Osteoblast (primary cell): ENCODE data around the gene TRIO. TPM values are rescaled to one million over a fixed set of nuclear protein-coding genes. Genes with fewer than 3 reads are reported as not detected.

Source experiments
- DNase-seq: peaks from one replicate; pipeline ENCODE4 v3.0.0; 2011; ENCODE audit warnings: low spot score, mixed read lengths; ENCODE audit not compliant: insufficient read length; ENCODE audit errors: missing footprints
- H2AFZ ChIP-seq: 2 replicates; pipeline ENCODE4 v1.6.0; 2011; ENCODE audit warnings: mild to moderate bottlenecking, low read length
- H3K27ac ChIP-seq: 2 replicates; pipeline ENCODE4 v1.5.1; 2011; ENCODE audit warnings: mild to moderate bottlenecking, low read depth, low read length, moderate library complexity
- H3K27me3 ChIP-seq: 2 replicates; pipeline ENCODE4 v1.6.0; 2012; ENCODE audit warnings: mild to moderate bottlenecking, control low read depth, inconsistent platforms, low read length, moderate library complexity; ENCODE audit not compliant: insufficient read depth
- H3K36me3 ChIP-seq: 2 replicates; pipeline ENCODE4 v1.5.1; 2011; ENCODE audit warnings: mild to moderate bottlenecking, low read length, control low read depth, moderate library complexity; ENCODE audit not compliant: insufficient read depth
- H3K4me1 ChIP-seq: 2 replicates; pipeline ENCODE4 v1.5.1; 2011; ENCODE audit warnings: mild to moderate bottlenecking, low read length, control low read depth, moderate library complexity; ENCODE audit not compliant: insufficient read depth
- H3K4me2 ChIP-seq: 2 replicates; pipeline ENCODE4 v1.6.0; 2011; ENCODE audit warnings: mild to moderate bottlenecking, low read length; ENCODE audit not compliant: insufficient read depth
- H3K4me3 ChIP-seq: fragments of 200-600 bp; sonication (generic); 3 replicates; pipeline ENCODE4 v1.5.1; 2012; ENCODE audit warnings: mild to moderate bottlenecking, low read length, inconsistent platforms; ENCODE audit not compliant: insufficient read depth
- H3K79me2 ChIP-seq: 2 replicates; pipeline ENCODE4 v1.6.0; 2012; ENCODE audit warnings: mild to moderate bottlenecking, low read length, control low read depth, inconsistent platforms; ENCODE audit not compliant: insufficient read depth
- H3K9me3 ChIP-seq: 2 replicates; pipeline ENCODE4 v1.5.1; 2011; ENCODE audit warnings: low read depth, low read length, control low read depth
- H4K20me1 ChIP-seq: 2 replicates; pipeline ENCODE4 v1.6.0; 2012; ENCODE audit warnings: mild to moderate bottlenecking, low read length, control low read depth; ENCODE audit not compliant: insufficient read depth
- total RNA-seq: library from RNA; depleted of rRNA; stranded (reverse); fragments of >200 nt; gene quantifications from 2 replicates; pipeline ENCODE4 v1.2.3, GENCODE V29; 2012
- TF ChIP-seq, protein P1 (sequence below): IDR thresholded peaks from 2 replicates; pipeline ENCODE4 v1.5.1; 2011; ENCODE audit warnings: mild to moderate bottlenecking, low read depth, low read length, moderate library complexity; ENCODE audit errors: extremely low read depth

TRIO gene
- total RNA-seq, 1 donor: 274 TPM

GRCh38 chr5:14149672-14150274, 6.6 kb downstream of the TRIO start:
- peak overlapping the region; percentile 40 for H3K27ac ChIP-seq
- H4K20me1 ChIP-seq: peaks cover 78% of the 10 kb centered on the region
- DNase-seq: no peak
- TF ChIP-seq, protein P1, sequence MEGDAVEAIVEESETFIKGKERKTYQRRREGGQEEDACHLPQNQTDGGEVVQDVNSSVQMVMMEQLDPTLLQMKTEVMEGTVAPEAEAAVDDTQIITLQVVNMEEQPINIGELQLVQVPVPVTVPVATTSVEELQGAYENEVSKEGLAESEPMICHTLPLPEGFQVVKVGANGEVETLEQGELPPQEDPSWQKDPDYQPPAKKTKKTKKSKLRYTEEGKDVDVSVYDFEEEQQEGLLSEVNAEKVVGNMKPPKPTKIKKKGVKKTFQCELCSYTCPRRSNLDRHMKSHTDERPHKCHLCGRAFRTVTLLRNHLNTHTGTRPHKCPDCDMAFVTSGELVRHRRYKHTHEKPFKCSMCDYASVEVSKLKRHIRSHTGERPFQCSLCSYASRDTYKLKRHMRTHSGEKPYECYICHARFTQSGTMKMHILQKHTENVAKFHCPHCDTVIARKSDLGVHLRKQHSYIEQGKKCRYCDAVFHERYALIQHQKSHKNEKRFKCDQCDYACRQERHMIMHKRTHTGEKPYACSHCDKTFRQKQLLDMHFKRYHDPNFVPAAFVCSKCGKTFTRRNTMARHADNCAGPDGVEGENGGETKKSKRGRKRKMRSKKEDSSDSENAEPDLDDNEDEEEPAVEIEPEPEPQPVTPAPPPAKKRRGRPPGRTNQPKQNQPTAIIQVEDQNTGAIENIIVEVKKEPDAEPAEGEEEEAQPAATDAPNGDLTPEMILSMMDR: no peak
- peaks cover 69% of the 10 kb centered on the region for H3K4me1 ChIP-seq
- no peak overlapping the region for H2AFZ ChIP-seq
- no peak overlapping the region for H3K4me3 ChIP-seq
- peak overlapping the region; percentile 19 for H3K4me2 ChIP-seq
- H3K9me3 ChIP-seq: no peaks in the 10 kb centered on the region
- peaks cover 99% of the 10 kb centered on the region for H3K79me2 ChIP-seq
- H3K27me3 ChIP-seq: no peaks in the 10 kb centered on the region
- peaks cover 15% of the 10 kb centered on the region for H3K36me3 ChIP-seq

DNA sequence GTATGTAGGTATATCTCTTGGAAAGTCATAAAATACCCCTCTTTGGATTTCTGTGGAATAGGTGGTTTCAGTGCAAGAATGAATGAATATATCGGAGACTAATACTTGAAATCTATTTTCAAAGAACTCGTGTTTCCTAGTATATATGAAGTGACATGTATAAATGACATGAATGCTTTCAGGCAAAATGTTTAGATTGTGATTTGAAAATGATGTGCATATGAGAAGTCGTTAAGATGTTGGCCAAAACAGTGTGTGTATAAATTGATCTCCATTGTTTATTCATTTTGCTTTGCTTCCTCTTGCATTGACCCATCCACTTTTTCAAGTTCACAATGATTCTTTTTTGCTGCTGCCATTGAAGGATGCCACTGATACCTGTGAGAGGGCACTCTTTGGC, 8.3 kb downstream of the TRIO start:
- Histone ChIP-seq H3K27ac (no peak overlapping the region), H2AFZ (no peak overlapping the region), H3K36me3 (peaks cover 15% of the 10 kb centered on the region), H3K4me1 (peaks cover 77% of the 10 kb centered on the region), H3K9me3 (no peaks in the 10 kb centered on the region), H3K79me2 (peaks cover 99% of the 10 kb centered on the region), H3K4me2 (no peak overlapping the region), H4K20me1 (peaks cover 73% of the 10 kb centered on the region), H3K4me3 (no peak overlapping the region), H3K27me3 (no peaks in the 10 kb centered on the region)
- no peak for DNase-seq
- TF ChIP-seq, protein P1: no peak

DNA sequence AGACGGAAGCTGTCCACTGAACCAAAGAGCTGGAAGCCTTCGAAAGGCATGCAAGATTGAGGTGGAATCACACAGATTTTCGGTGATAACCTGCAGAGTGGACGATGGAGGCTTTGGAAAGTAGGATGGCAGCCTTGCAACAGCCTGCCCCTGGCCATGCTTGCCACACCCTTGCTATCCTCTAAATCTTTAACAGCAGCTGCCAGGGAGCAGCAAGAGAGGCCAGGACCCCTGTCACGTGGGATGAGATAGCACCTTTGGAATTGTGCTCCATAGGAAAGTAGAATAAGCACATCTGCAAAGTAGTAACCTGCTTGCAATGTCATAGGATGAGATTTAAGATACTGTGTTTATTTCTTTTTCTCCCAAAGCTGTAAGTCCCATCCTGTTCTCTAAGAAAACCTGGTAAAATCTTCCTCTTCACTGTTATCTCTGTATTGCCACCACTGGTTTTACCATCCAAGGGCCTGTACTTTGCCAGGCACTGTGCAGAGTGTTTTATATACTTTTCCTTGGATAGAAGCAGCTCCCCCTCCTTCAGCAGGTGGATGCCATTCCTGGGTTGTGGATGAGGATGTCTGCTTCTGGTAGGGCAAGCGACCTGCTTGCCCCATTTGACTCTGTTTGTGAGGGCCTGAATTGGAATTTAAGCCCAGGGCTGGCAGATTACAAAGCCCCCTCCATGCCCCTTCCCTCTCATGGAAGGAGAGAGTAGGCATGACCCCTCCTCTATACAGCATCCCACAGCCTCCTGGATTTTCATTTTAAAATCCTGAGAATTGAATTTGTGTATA, 10.1 kb downstream of the TRIO start:
- peaks cover 13% of the 10 kb centered on the region for H3K36me3 ChIP-seq
- peaks cover 94% of the 10 kb centered on the region for H3K79me2 ChIP-seq
- peak overlapping the region; percentile 97 for H3K27ac ChIP-seq
- H3K9me3 ChIP-seq: no peaks in the 10 kb centered on the region
- DNase-seq: no peak
- peak overlapping the region; percentile 36 for H3K4me3 ChIP-seq
- no peak overlapping the region for H2AFZ ChIP-seq
- H3K4me1 ChIP-seq: peaks cover 74% of the 10 kb centered on the region
- peak overlapping the region; percentile 87 for H3K4me2 ChIP-seq
- H4K20me1 ChIP-seq: peaks cover 60% of the 10 kb centered on the region
- TF ChIP-seq, protein P1: no peak
- H3K27me3 ChIP-seq: no peaks in the 10 kb centered on the region
